K562 (cell line): Measurements from ENCODE around the gene GSTA4. TPM values are rescaled to one million over a fixed set of nuclear protein-coding genes. Genes with fewer than 3 reads are reported as not detected.

Experiments
- ATAC-seq: fragments of 200-7000 bp; cut with Tn5 transposase; 3 replicates; pipeline ENCODE4 v1.9.1; 2020; ENCODE audit warnings: moderate library complexity
- BruUV-seq: library from RNA; stranded (reverse); fragments of 400-500 nt; replicated peaks from 2 replicates; lab custom pipeline; 2021; lab: Mats Ljungman, UMichigan
- CTCF ChIA-PET: fragments of 300-600 bp; formaldehyde crosslinking; extraction: SDS; loops from one replicate; lab custom pipeline; 2021; ENCODE audit warnings: low intra/inter-chr PET ratio; lab: Yijun Ruan, JAX
- POLR2A ChIA-PET: fragments of 300-600, 350-650 bp; sonication (Branson Sonifier 250); formaldehyde crosslinking; extraction: SDS; loops from one replicate; lab custom pipeline; 2021; ENCODE audit warnings: antibody characterized with exemption, inconsistent platforms; lab: Yijun Ruan, JAX
- DNase-seq, 4 experiments: peaks; one replicate each; pipeline versions ENCODE4 v3.0.0 to v3.0.0-alpha.2; 2011 to 2018; ENCODE audit warnings: low spot score in 3 of 4, mixed read lengths in 3 of 4; ENCODE audit errors: extremely low read depth in 1 of 4
- FAIRE-seq: peaks from 2 replicates; lab custom pipeline; 2011; peaks lifted over from hg19 to GRCh38; lab: Jason Lieb, UNC
- H2AFZ ChIP-seq: 2 replicates; pipeline ENCODE4 v1.6.0; 2011; ENCODE audit warnings: low read depth, low read length, control low read depth, inconsistent platforms
- H3K27ac ChIP-seq: fragments of 200-600 bp; 3 replicates; pipeline ENCODE4 v1.8.0; 2011; ENCODE audit warnings: low read depth, mild to moderate bottlenecking, control low read depth, inconsistent platforms, low read length, moderate library complexity, mixed read lengths; ENCODE audit errors: extremely low read depth
- H3K27me3 ChIP-seq, 2 experiments: fragments of 300-600 bp in 1 of 2; 2 replicates in 1 of 2; 3 replicates in 1 of 2; pipeline versions ENCODE4 v1.6.0 to v1.8.0; 2011; ENCODE audit warnings: inconsistent platforms in 2 of 2, low read length in 2 of 2, mild to moderate bottlenecking in 1 of 2, mixed read lengths in 1 of 2, moderate library complexity in 1 of 2; ENCODE audit not compliant: control insufficient read depth in 2 of 2, insufficient read depth in 2 of 2
- H3K36me3 ChIP-seq: fragments of 300-600 bp; 3 replicates; pipeline ENCODE4 v1.8.0; 2011; ENCODE audit warnings: mild to moderate bottlenecking, low read length, inconsistent platforms; ENCODE audit not compliant: control insufficient read depth, insufficient read depth
- H3K4me1 ChIP-seq, 2 experiments: fragments of 200-600 bp in 1 of 2; replicated peaks in 1 of 2; 2 replicates in 1 of 2; 3 replicates in 1 of 2; pipeline versions ENCODE4 v1.5.1 to v1.8.0; 2011; ENCODE audit warnings: inconsistent platforms in 2 of 2, low read length in 2 of 2, mild to moderate bottlenecking in 1 of 2, mixed read lengths in 1 of 2, moderate library complexity in 1 of 2; ENCODE audit not compliant: control insufficient read depth in 2 of 2, insufficient read depth in 2 of 2
- H3K4me2 ChIP-seq: 2 replicates; pipeline ENCODE4 v1.6.1; 2011; ENCODE audit warnings: low read length, control low read depth, inconsistent platforms, mixed read lengths; ENCODE audit not compliant: insufficient read depth
- H3K4me3 ChIP-seq: fragments of 200-600 bp; sonication (generic), shearing (Covaris generic); 2 replicates; pipeline ENCODE4 v1.5.1; 2016; ENCODE audit warnings: control low read depth, inconsistent platforms
- H3K79me2 ChIP-seq: fragments of 200-600 bp; 3 replicates; pipeline ENCODE4 v1.8.0; 2011; ENCODE audit warnings: low read length, inconsistent platforms; ENCODE audit not compliant: control insufficient read depth, insufficient read depth
- H3K9ac ChIP-seq, 2 experiments: 2 replicates each; pipeline versions ENCODE4 v1.6.0 to v1.6.1; 2011; ENCODE audit warnings: low read depth in 2 of 2, low read length in 2 of 2, control low read depth in 1 of 2, inconsistent platforms in 1 of 2, mild to moderate bottlenecking in 1 of 2, mixed read lengths in 1 of 2; ENCODE audit not compliant: insufficient read depth in 1 of 2
- H3K9me1 ChIP-seq: one replicate; pipeline ENCODE4 v1.6.0; 2011; ENCODE audit warnings: inconsistent platforms, mild to moderate bottlenecking, low read length, moderate library complexity; ENCODE audit not compliant: control insufficient read depth, insufficient read depth
- H3K9me3 ChIP-seq: replicated peaks from 2 replicates; pipeline ENCODE4 v1.5.1; 2011; ENCODE audit warnings: low read depth, low read length, inconsistent platforms; ENCODE audit not compliant: control insufficient read depth, insufficient read depth
- H4K20me1 ChIP-seq: replicated peaks from 2 replicates; pipeline ENCODE4 v1.6.1; 2011; ENCODE audit warnings: low read length, inconsistent platforms, mixed read lengths; ENCODE audit not compliant: control insufficient read depth, insufficient read depth
- CEBPG ChIP-seq, 3 experiments: fragments of 200-800 bp in 1 of 3; sonication (Bioruptor generic) in 1 of 3; sonication (generic) in 1 of 3; formaldehyde crosslinking in 1 of 3; IDR thresholded peaks in 2 of 3; conservative IDR thresholded peaks in 1 of 3; 2 replicates each; pipeline versions ENCODE4 v1.6.1 to v1.8.0; 2016 to 2022; ENCODE audit warnings: missing compliant biosample characterization in 2 of 3, missing genetic modification characterization in 2 of 3, mild to moderate bottlenecking in 1 of 3, missing genetic modification reagents in 1 of 3
- ETS2 ChIP-seq: IDR thresholded peaks from 2 replicates; pipeline ENCODE4 v1.6.1; 2016; ENCODE audit warnings: borderline replicate concordance, missing genetic modification characterization, mild to moderate bottlenecking, moderate library complexity, missing compliant biosample characterization; ENCODE audit not compliant: poor library complexity, severe bottlenecking
- IRF1 ChIP-seq: sonication (generic); formaldehyde crosslinking; IDR thresholded peaks from 2 replicates; pipeline ENCODE4 v1.8.0; 2022; ENCODE audit warnings: missing genetic modification reagents, mild to moderate bottlenecking, borderline replicate concordance
- KLF1 ChIP-seq: fragments of 450-650 bp; IDR thresholded peaks from 2 replicates; pipeline ENCODE4 v1.6.1; 2016; ENCODE audit warnings: missing genetic modification characterization, missing compliant biosample characterization
- NFRKB ChIP-seq: fragments of 450-650 bp; IDR thresholded peaks from 2 replicates; pipeline ENCODE4 v1.6.1; 2016; ENCODE audit warnings: low read depth
- NONO ChIP-seq, 2 experiments: fragments of 200-400 bp in 1 of 2; fragments of 450-650 bp in 1 of 2; formaldehyde crosslinking in 1 of 2; IDR thresholded peaks; 2 replicates each; pipeline ENCODE4 v1.6.1; 2017; ENCODE audit warnings: low read depth in 2 of 2, mild to moderate bottlenecking in 2 of 2, moderate library complexity in 2 of 2, low read length in 1 of 2
- NR3C1 ChIP-seq: sonication (generic); formaldehyde crosslinking; IDR thresholded peaks from 2 replicates; pipeline ENCODE4 v1.8.1; 2022; ENCODE audit warnings: missing genetic modification reagents
- POLR2H ChIP-seq: IDR thresholded peaks from 2 replicates; pipeline ENCODE4 v1.6.1; 2016; ENCODE audit warnings: missing genetic modification characterization, low read depth, mild to moderate bottlenecking, control low read depth, missing compliant biosample characterization, moderate library complexity
- RBM25 ChIP-seq: fragments of 200-400 bp; formaldehyde crosslinking; IDR thresholded peaks from 2 replicates; pipeline ENCODE4 v1.6.1; 2018; ENCODE audit warnings: low read length, low read depth, moderate library complexity; ENCODE audit not compliant: severe bottlenecking
- TAF15 ChIP-seq: fragments of 200-400 bp; formaldehyde crosslinking; IDR thresholded peaks from 2 replicates; pipeline ENCODE4 v1.6.1; 2017; ENCODE audit warnings: mild to moderate bottlenecking, low read depth, low read length, moderate library complexity
- ZBTB9 ChIP-seq: fragments of 450-650 bp; formaldehyde crosslinking; IDR thresholded peaks from 2 replicates; pipeline ENCODE4 v1.4.0; 2020; ENCODE audit warnings: mild to moderate bottlenecking, moderate library complexity
- ZNF644 ChIP-seq: fragments of 200-800 bp; sonication (Bioruptor generic); IDR thresholded peaks from 2 replicates; pipeline ENCODE4 v1.6.1; 2016; ENCODE audit warnings: low read depth, missing genetic modification characterization, missing compliant biosample characterization
- WGBS: fragments of 100-300 bp; shearing (Covaris generic); methylation state at CpG from one replicate; pipeline ENCODE4 v1.1.6; 2016; ENCODE audit warnings: low coverage, mixed read lengths; ENCODE audit not compliant: insufficient coverage; ENCODE audit errors: missing lambda C conversion rate; 5-methylcytosine and 5-hydroxymethylcytosine counted together
- in situ Hi-C: fragments of 300-500 bp; cut with MboI; formaldehyde crosslinking; loops from 4 replicates; pipeline ENCODE4 v1.15.0; 2018; ENCODE audit warnings: inconsistent platforms, mixed read lengths
- intact Hi-C: fragments of 100-400 bp; cut with micrococcal nuclease; formaldehyde crosslinking; loops from 2 replicates; pipeline ENCODE4 v1.14.2; 2022
- polyA plus RNA-seq, 8 experiments: library from polyadenylated mRNA; depleted of rRNA in 4 of 8; stranded (reverse) in 5 of 8; unstranded in 3 of 8; fragments of >200 nt; fragmentation: Nextera tagmentation in 2 of 8; fragmentation: Illumina TruSeq in 1 of 8; extraction: Ambion mirVana in 2 of 8; extraction: Trizol in 1 of 8; gene quantifications; 2 replicates each; pipeline versions ENCODE4 v1.2.1 to v1.2.3, GENCODE V29; 2011 to 2014; ENCODE audit warnings: inconsistent platforms in 1 of 8, missing spikeins in 1 of 8
- total RNA-seq, 7 experiments: library from RNA; depleted of rRNA in 6 of 7; stranded (reverse); fragments of >200 nt in 6 of 7; fragmentation: Illumina TruSeq in 2 of 7; extraction: Trizol in 2 of 7; gene quantifications; 2 replicates each; pipeline versions ENCODE4 v1.2.1 to v1.2.3, GENCODE V29; 2011 to 2021; ENCODE audit warnings: low replicate concordance in 1 of 7
- TF ChIP-seq, protein P1 (sequence below): sonication (generic); formaldehyde crosslinking; IDR thresholded peaks from 2 replicates; pipeline ENCODE4 v1.8.1; 2023; ENCODE audit warnings: mild to moderate bottlenecking, missing genetic modification reagents
- TF ChIP-seq, protein P2 (sequence below): fragments of 200-800 bp; sonication (Bioruptor generic); IDR thresholded peaks from 2 replicates; pipeline ENCODE4 v1.6.1; 2017; ENCODE audit warnings: missing genetic modification characterization, missing compliant biosample characterization

The GSTA4 gene
- total and polyA plus RNA-seq, 9 of the 15 experiments (the other 6 are each of a cell fraction or from before 2014, with no cell fraction given) = 0.89 to 4.0 (median 2.0) TPM

DNA sequence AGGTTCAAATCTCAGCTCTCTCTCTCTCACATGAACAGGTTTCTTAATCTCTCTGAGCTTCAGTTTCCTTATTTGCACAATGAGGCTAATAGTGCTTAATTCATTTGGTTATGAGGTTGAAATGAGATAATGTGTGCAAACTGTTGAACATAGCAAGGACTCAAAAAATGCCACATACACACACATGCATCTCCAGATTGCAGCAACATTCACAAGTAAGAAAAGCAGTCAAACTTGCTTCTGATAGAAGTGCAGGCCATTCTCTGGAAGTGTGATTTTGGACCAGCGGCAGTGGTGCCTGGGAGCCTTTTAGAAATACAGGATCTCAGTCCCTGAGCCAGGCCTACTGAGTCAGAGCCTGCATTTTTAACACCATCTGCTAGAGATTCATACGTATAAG, 25.7 kb downstream of the GSTA4 start:
- FAIRE-seq (no peak), DNase-seq (no peak), ATAC-seq (no peak)
- no peak overlapping the region for H3K4me3 ChIP-seq
- no peak overlapping the region for H3K27ac ChIP-seq
- H3K9ac ChIP-seq = no peak overlapping the region
- 29% methylated on average over 2 of the region's 2 CpGs for WGBS
- no peaks in the 10 kb centered on the region for H3K79me2 ChIP-seq
- H3K9me1 ChIP-seq = no peaks in the 10 kb centered on the region
- ChIA-PET POLR2A (no interaction called here), CTCF (no interaction called here)
- no peak overlapping the region for H3K4me2 ChIP-seq
- H3K27me3 ChIP-seq = peaks cover 5 to 11% of the 10 kb centered on the region in 2 experiments; a peak in 4 of 5 replicates
- intact Hi-C loops (no loop called here), in situ Hi-C loops (no loop called here)
- BruUV-seq = no TSS peak
- no peak overlapping the region for H2AFZ ChIP-seq
- H3K4me1 ChIP-seq = 0 out of 5 replicates have a peak, but pooled peaks cover 0 to 3% of the 10 kb centered on the region in 2 experiments
- no peaks in the 10 kb centered on the region for H3K9me3 ChIP-seq
- no peaks in the 10 kb centered on the region for H3K36me3 ChIP-seq
- TF ChIP-seq CEBPG (CRISPR knock-in tag; IDR thresholded peaks at IDR 0.05) = no peak
- TF ChIP-seq CEBPG (tag; conservative IDR thresholded peaks at IDR 0.05 in 1 of 2, IDR thresholded peaks at IDR 0.05 in 1 of 2) = no peak
- TF ChIP-seq NFRKB = no peak
- TF ChIP-seq IRF1 (CRISPR knock-in tag) = no peak
- no peak for TF ChIP-seq ZBTB9 (CRISPR knock-in tag)
- no peak for TF ChIP-seq NR3C1
- TF ChIP-seq RBM25 = no peak
- TF ChIP-seq KLF1 (tag) = no peak
- TF ChIP-seq, protein P1, sequence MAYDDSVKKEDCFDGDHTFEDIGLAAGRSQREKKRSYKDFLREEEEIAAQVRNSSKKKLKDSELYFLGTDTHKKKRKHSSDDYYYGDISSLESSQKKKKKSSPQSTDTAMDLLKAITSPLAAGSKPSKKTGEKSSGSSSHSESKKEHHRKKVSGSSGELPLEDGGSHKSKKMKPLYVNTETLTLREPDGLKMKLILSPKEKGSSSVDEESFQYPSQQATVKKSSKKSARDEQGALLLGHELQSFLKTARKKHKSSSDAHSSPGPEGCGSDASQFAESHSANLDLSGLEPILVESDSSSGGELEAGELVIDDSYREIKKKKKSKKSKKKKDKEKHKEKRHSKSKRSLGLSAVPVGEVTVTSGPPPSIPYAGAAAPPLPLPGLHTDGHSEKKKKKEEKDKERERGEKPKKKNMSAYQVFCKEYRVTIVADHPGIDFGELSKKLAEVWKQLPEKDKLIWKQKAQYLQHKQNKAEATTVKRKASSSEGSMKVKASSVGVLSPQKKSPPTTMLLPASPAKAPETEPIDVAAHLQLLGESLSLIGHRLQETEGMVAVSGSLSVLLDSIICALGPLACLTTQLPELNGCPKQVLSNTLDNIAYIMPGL (CRISPR knock-in tag) = no peak
- TF ChIP-seq ETS2 (tag) = no peak
- no peak for TF ChIP-seq TAF15
- TF ChIP-seq NONO (IDR thresholded peaks at IDR 0.05; ENCODE audit: low read depth in 2 of 2, low read length in 1 of 2) = no peak
- no peak for TF ChIP-seq POLR2H (tag)
- no peak for TF ChIP-seq ZNF644 (tag)
- TF ChIP-seq, protein P2, sequence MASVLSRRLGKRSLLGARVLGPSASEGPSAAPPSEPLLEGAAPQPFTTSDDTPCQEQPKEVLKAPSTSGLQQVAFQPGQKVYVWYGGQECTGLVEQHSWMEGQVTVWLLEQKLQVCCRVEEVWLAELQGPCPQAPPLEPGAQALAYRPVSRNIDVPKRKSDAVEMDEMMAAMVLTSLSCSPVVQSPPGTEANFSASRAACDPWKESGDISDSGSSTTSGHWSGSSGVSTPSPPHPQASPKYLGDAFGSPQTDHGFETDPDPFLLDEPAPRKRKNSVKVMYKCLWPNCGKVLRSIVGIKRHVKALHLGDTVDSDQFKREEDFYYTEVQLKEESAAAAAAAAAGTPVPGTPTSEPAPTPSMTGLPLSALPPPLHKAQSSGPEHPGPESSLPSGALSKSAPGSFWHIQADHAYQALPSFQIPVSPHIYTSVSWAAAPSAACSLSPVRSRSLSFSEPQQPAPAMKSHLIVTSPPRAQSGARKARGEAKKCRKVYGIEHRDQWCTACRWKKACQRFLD (CRISPR knock-in tag) = no peak
- no peaks in the 10 kb centered on the region for H4K20me1 ChIP-seq
